ENCODE measurements around the gene ASCC3. TPM values are rescaled to one million over a fixed set of nuclear protein-coding genes. Genes with fewer than 3 reads are reported as not detected.

Gene ASCC3
- total RNA-seq, 6 experiments from 2014 or later = 96.1 to 101 (median 97.8) TPM

GRCh38 chr6:100726666-100727065 lies 154.5 kb downstream of the ASCC3 start:
- H3K9me3 Mint-ChIP-seq = no peaks in the 10 kb centered on the region; the same call in 1 of the 2 replicates
- no peaks in the 10 kb centered on the region; the same call in 1 of the 2 replicates for H3K27me3 Mint-ChIP-seq (ENCODE audit: insufficient read depth)
- H3K27ac Mint-ChIP-seq = no peak overlapping the region
- DNase-seq = peak; percentile 40
- H3K4me1 Mint-ChIP-seq (ENCODE audit: low read depth) = peaks cover 37% of the 10 kb centered on the region
- TF ChIP-seq, protein P1, sequence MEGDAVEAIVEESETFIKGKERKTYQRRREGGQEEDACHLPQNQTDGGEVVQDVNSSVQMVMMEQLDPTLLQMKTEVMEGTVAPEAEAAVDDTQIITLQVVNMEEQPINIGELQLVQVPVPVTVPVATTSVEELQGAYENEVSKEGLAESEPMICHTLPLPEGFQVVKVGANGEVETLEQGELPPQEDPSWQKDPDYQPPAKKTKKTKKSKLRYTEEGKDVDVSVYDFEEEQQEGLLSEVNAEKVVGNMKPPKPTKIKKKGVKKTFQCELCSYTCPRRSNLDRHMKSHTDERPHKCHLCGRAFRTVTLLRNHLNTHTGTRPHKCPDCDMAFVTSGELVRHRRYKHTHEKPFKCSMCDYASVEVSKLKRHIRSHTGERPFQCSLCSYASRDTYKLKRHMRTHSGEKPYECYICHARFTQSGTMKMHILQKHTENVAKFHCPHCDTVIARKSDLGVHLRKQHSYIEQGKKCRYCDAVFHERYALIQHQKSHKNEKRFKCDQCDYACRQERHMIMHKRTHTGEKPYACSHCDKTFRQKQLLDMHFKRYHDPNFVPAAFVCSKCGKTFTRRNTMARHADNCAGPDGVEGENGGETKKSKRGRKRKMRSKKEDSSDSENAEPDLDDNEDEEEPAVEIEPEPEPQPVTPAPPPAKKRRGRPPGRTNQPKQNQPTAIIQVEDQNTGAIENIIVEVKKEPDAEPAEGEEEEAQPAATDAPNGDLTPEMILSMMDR (IDR thresholded peaks at IDR 0.05) = no peak
- no peak overlapping the region for H3K4me3 Mint-ChIP-seq
- peaks cover 8% of the 10 kb centered on the region for H3K36me3 Mint-ChIP-seq (ENCODE audit: low read depth)

GRCh38 chr6:100724696-100725095 lies 156.4 kb downstream of the ASCC3 start:
- DNase-seq = no peak
- no peak overlapping the region for H3K4me3 Mint-ChIP-seq
- peaks cover 10% of the 10 kb centered on the region for H3K36me3 Mint-ChIP-seq (ENCODE audit: low read depth)
- TF ChIP-seq, protein P1 (IDR thresholded peaks at IDR 0.05) = no peak
- H3K27me3 Mint-ChIP-seq (ENCODE audit: insufficient read depth) = no peaks in the 10 kb centered on the region; the same call in 1 of the 2 replicates
- peaks cover 48% of the 10 kb centered on the region for H3K4me1 Mint-ChIP-seq (ENCODE audit: low read depth)
- H3K9me3 Mint-ChIP-seq = no peaks in the 10 kb centered on the region; the same call in 1 of the 2 replicates
- H3K27ac Mint-ChIP-seq = peak overlapping the region; percentile 20; the same call in 1 of the 2 replicates

DNA sequence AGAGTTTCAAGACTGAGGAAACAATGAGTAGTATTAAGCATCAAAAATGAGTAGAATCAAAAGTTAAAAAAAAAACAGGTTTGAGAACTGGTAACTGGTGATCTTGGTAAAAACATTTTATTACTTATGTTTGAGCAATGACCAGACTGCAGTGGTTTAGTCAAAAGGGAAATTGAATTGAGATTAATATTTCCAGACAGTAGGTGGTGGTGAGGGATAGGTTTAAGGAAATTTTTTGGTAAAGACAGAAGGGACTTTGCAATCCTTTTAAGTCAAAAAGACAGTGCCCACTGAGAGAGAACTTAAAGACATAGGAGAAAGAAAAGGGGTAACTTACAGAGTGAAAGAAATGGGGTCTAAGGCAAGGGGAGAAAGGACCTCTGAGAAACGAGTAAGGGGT lies 156.9 kb downstream of the ASCC3 start:
- Mint-ChIP-seq H3K4me3 (no peak overlapping the region), H3K9me3 (no peaks in the 10 kb centered on the region; the same call in 1 of the 2 replicates), H3K27me3 (ENCODE audit: insufficient read depth) (no peaks in the 10 kb centered on the region; the same call in 1 of the 2 replicates), H3K36me3 (ENCODE audit: low read depth) (peaks cover 10% of the 10 kb centered on the region), H3K27ac (peak overlapping the region; percentile 20), H3K4me1 (ENCODE audit: low read depth) (peaks cover 49% of the 10 kb centered on the region)
- TF ChIP-seq, protein P1 (IDR thresholded peaks at IDR 0.05) = no peak
- no peak for DNase-seq

- Mint-ChIP-seq H3K27ac (peak overlapping the region; percentile 16; the same call in 1 of the 2 replicates), H3K36me3 (ENCODE audit: low read depth) (peaks cover 10% of the 10 kb centered on the region), H3K9me3 (no peaks in the 10 kb centered on the region; the same call in 1 of the 2 replicates), H3K4me3 (no peak overlapping the region), H3K27me3 (ENCODE audit: insufficient read depth) (no peaks in the 10 kb centered on the region), H3K4me1 (ENCODE audit: low read depth) (peaks cover 23% of the 10 kb centered on the region)
- no peak for DNase-seq
- TF ChIP-seq, protein P1 (IDR thresholded peaks at IDR 0.05) = no peak
These were observed 159.9 kb downstream of the ASCC3 start for GRCh38 chr6:100721256-100721655.

GRCh38 chr6:100719883-100720682 lies 161.0 kb downstream of the ASCC3 start:
- peak; percentile 37 for DNase-seq
- Mint-ChIP-seq H3K27ac (peak overlapping the region; percentile 36), H3K4me1 (ENCODE audit: low read depth) (peaks cover 23% of the 10 kb centered on the region), H3K4me3 (peak overlapping the region; percentile 56), H3K27me3 (ENCODE audit: insufficient read depth) (no peaks in the 10 kb centered on the region), H3K36me3 (ENCODE audit: low read depth) (peaks cover 10% of the 10 kb centered on the region), H3K9me3 (no peaks in the 10 kb centered on the region; the same call in 1 of the 2 replicates)
- TF ChIP-seq, protein P1 (IDR thresholded peaks at IDR 0.05) = peak; percentile 76
